Measurements from ENCODE around the gene DGKG. TPM values are rescaled to one million over a fixed set of nuclear protein-coding genes. Genes with fewer than 3 reads are reported as not detected.

Gene DGKG
- total and polyA plus RNA-seq, 10 of the 15 experiments (the other 5 are each of a cell fraction or from before 2014, with no cell fraction given), result 0.39 to 6.2 (median 4.7) TPM

DNA sequence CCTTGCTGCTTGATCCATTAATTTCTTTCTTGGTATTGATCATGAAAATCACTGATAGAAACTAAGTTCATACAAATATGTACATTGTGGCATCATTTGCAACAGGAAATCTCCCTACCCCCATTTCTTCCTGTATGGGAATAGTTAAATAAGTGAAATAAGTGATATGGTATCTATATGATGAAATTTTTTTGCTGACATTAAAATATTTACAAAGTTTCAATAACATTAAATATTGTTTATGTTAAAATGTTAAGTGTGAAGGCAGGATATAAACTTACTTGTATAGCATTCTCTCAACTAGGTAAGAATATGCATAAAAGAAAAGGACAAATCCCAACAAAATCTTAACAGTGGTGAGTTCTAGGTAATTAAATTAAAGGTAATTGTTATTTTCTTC is 193.1 kb downstream of the DGKG start:
- FAIRE-seq (no peak), DNase-seq (ENCODE audit: low read depth, low spot score) (no peak), ATAC-seq (no peak)
- POLR2A ChIA-PET, result no interaction called here
- BruUV-seq (replicated peaks), result no TSS peak
- no peak overlapping the region for H3K27ac ChIP-seq (ENCODE audit: control insufficient read depth, insufficient read depth)
- no peaks in the 10 kb centered on the region for H3K9me3 ChIP-seq (replicated peaks; ENCODE audit: control insufficient read depth, insufficient read depth, low read length)
- H3K36me3 ChIP-seq (ENCODE audit: control insufficient read depth in 2 of 2, insufficient read depth in 2 of 2, low read length in 1 of 2), result no peaks in the 10 kb centered on the region
- intact Hi-C loops (cut with micrococcal nuclease; ENCODE audit: unreplicated experiment) (no loop called here), in situ Hi-C loops (cut with MboI) (no loop called here)
- no peaks in the 10 kb centered on the region for H3K4me1 ChIP-seq (ENCODE audit: control insufficient read depth, insufficient read depth, low read length)
- no peak overlapping the region for H3K4me2 ChIP-seq (ENCODE audit: control insufficient read depth, insufficient read depth)
- SMC1A ChIA-PET (ENCODE audit: uncharacterized antibody, unreplicated experiment), result no interaction called here
- CTCF ChIA-PET, result no interaction called here
- no peak overlapping the region for H2AFZ ChIP-seq (ENCODE audit: control insufficient read depth, low read depth, low read length)
- H3K27me3 ChIP-seq (replicated peaks in 1 of 2; ENCODE audit: control insufficient read depth in 2 of 2, insufficient read depth in 2 of 2, low read length in 1 of 2), result no peaks in the 10 kb centered on the region
- no peaks in the 10 kb centered on the region for H3K79me2 ChIP-seq (ENCODE audit: control insufficient read depth, insufficient read depth, low read length)
- no peak for TF ChIP-seq CUX1 (IDR thresholded peaks at IDR 0.05; ENCODE audit: insufficient replicate concordance, low read depth, low read length)
- no peak for TF ChIP-seq ATF3 (IDR thresholded peaks at IDR 0.05; ENCODE audit: borderline replicate concordance, extremely low read depth, low read depth, low read length)
- TF ChIP-seq NR2C1 (IDR thresholded peaks at IDR 0.05), result no peak
- TF ChIP-seq JUND (IDR thresholded peaks at IDR 0.05; ENCODE audit: low read depth, low read length), result no peak
- TF ChIP-seq KAT2A (conservative IDR thresholded peaks at IDR 0.05; ENCODE audit: control insufficient read depth, low read depth, low read length), result no peak
- TF ChIP-seq YY1 (IDR thresholded peaks at IDR 0.05; ENCODE audit: low read depth, low read length), result no peak
- no peak for TF ChIP-seq ZNF622 (IDR thresholded peaks at IDR 0.05)
- TF ChIP-seq, protein P1, sequence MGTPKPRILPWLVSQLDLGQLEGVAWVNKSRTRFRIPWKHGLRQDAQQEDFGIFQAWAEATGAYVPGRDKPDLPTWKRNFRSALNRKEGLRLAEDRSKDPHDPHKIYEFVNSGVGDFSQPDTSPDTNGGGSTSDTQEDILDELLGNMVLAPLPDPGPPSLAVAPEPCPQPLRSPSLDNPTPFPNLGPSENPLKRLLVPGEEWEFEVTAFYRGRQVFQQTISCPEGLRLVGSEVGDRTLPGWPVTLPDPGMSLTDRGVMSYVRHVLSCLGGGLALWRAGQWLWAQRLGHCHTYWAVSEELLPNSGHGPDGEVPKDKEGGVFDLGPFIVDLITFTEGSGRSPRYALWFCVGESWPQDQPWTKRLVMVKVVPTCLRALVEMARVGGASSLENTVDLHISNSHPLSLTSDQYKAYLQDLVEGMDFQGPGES (IDR thresholded peaks at IDR 0.05), result no peak
- H3K4me3 ChIP-seq, result no peak overlapping the region
- H3K9ac ChIP-seq (ENCODE audit: control insufficient read depth, insufficient read depth, low read length), result no peak overlapping the region
- RAD21 ChIA-PET (ENCODE audit: unreplicated experiment), result no interaction called here
- no peaks in the 10 kb centered on the region for H4K20me1 ChIP-seq (ENCODE audit: control insufficient read depth, insufficient read depth)
